SIG-M5 treated with dmso at 0.1 percent for 504 hours (cell line): Measurements from ENCODE around the gene CLEC2D.
"Not testable (repeated sequence)": the region's sequence is repeated elsewhere in the genome, so short reads cannot be mapped to it uniquely, and the experiment has no call there.

Source experiments
- DNase-seq: peaks from one replicate; lab custom pipeline; 2025; ENCODE audit not compliant: unreplicated experiment; lab: John Stamatoyannopoulos, UW

The CLEC2D gene

DNA sequence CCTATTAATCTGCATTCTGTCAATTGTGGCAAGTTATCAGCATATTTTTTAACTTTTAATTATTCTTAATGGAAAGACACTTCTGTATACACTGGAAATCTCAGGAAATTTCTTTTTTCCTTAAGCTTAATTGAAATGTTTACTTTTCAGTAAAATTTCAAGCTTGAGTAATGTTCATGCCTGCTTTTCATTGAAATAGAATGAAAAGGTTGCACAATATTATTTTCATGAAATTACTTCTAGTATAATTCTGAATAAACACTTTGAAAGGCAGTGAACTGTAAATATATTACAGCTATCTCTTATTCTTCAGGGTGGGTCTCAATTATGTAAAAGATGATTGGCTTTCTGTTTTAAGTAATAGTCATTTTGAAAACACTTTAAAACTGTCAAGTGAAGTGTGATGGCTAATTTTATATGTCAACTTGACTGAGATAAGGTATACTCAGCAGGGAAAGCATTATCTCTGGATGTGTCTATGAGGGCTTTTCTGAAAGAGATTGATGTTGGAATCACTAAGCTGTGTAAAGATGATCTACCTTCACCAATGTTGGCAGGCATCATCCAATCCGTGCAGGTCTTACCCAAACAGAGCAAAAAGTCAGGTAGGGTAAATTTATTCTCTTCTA, 29.9 kb downstream of the CLEC2D start:
- no peak for DNase-seq

GRCh38 chr12:9699898-9700605, 30.5 kb downstream of the CLEC2D start:
- DNase-seq: no peak

DNA sequence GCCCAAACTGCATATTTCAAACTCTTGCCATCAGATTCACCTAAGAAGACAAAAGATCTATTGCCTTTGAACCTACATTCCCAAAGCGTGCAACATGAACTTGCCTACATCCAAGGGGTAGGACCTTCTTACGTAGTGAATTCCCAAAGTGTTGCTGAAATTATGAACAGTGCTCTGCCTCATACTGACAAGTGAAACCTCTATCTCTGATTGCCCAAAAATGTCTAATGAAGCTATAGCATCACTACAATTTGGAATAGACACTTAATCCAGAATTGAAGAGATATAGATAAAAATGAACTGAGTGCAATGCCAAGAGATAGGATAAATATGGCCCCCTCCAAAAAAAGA, 31.1 kb downstream of the CLEC2D start:
- DNase-seq: no peak

- no peak for DNase-seq
These were observed 32.1 kb downstream of the CLEC2D start for GRCh38 chr12:9701380-9702154.

DNA sequence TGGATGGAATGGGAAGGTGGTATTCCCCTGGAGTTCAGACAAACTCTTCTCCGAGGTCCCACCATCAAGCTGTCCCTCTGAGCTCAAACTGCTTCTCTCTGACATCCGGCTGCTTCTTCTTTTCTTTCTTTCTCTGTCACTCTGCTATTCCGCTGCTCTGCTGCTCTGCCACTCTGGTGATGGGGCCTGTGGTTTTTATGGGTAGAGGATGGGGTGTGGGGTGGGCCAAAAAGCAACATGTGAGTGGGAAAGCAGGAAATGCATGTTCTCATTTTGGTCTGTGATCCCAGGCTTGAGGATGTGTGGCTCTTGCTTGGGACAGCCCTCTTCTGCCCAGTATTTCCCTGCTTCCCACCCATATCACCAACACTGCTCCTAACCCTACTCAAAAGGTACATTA, 32.7 kb downstream of the CLEC2D start:
- peak; percentile 9 for DNase-seq

GRCh38 chr12:9704561-9704960, 35.0 kb downstream of the CLEC2D start:
- not testable (repeated sequence) for DNase-seq

DNA sequence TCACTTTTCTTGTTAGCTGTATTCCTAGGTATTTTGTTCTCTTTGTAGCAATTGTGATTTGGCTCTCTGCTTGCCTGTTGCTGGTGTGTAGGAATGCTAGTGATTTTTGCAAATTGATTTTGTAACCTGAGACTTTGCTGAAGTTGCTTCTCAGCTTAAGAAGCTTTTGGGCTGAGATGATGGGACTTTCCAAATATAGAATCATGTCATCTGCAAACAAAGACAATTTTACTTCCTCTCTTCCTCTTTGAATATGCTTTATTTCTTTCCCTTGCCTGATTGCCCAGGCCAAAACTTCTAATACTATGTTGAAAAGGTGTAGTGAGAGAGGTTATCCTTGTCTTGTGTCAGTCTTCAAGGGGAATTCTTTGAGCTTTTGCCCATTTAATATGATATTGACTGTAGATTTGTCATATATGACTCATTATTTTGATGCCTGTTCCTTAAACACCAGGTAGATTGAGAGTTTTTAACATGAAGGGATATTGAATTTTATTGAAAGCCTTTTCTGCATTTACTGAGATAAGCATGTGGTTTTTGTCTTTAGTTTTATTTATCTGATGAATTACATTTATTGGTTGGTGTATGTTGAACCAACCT, 36.7 kb downstream of the CLEC2D start:
- DNase-seq: no peak

DNA sequence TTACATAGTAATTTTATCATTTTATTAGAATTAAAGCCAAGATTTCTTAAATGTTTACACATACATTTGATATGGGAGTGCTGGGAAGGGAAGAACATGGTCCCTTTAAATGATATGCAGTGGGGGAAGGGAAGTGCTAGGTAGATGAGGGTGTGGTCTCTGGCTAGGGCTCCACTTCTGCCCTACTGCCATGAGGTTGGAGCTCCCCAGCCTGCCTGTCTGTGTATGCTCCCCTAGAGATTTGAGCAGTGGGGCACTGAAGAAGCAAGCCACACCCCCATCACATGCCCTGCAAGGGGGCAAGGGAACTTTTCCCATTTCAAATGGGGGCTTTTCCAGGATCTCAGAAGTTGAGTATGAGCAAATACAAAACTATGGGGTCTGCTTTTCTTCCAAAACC, 37.8 kb downstream of the CLEC2D start:
- no peak for DNase-seq

GRCh38 chr12:9707864-9708808, 38.6 kb downstream of the CLEC2D start:
- peak; percentile 56 for DNase-seq

- no peak for DNase-seq
These were observed 39.3 kb downstream of the CLEC2D start for GRCh38 chr12:9708853-9709252.

DNA sequence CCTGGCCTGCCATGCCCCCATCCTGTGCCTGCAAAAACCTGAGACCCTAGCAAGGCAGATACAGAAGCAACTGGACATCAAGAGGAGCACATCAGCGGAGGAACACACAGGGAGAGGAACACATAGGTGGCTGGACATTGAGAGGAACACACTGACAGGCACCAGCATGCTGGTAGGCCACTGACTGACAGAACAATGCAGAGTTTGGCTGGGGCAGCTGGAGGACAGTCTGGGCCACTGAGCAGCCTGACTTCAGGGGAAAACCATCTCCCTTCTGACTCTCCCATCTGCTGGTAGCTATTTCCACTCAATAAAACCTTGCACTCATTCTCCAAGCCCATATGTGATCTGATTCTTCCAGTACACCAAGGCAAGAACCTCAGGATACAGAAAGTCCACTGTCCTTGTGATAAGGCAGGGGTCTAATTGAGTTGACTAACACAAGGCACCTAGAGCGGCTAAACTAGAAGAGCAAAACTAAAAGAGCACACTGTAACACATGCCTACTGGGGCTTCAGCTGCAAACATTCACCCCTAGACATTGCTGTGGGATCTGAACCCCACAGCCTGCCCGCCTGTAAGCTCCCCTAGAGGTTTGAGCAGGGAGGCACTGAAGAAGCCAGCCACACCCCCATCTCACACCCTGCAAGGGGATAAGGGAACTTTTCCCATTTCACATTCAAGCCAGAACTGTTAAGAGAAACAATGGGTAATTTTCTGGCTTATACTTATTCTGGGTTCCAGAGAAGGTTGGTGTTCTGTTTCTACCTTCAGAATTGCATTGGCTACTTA, 41.3 kb downstream of the CLEC2D start:
- no peak for DNase-seq

DNA sequence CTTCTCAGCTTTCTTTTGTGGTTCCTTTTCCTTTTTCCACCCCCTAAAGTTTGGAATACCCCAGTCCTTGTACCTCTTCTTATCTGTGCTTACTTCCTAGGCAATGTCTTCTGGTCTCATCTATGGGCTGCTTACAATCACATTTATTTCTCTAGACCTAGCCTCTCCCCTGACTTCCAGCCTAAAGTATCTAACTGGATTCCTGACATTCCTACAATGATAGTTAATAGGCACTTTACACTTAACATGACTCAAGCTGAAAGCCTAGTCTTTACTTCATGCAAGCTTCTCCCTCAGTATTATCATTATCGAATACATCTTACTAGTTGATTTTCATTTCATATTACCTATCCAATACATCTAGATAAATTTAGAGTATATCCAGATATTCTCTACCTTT, 42.2 kb downstream of the CLEC2D start:
- no peak for DNase-seq

- not testable (repeated sequence) for DNase-seq
These were observed 43.6 kb downstream of the CLEC2D start for GRCh38 chr12:9713032-9713558.

DNA sequence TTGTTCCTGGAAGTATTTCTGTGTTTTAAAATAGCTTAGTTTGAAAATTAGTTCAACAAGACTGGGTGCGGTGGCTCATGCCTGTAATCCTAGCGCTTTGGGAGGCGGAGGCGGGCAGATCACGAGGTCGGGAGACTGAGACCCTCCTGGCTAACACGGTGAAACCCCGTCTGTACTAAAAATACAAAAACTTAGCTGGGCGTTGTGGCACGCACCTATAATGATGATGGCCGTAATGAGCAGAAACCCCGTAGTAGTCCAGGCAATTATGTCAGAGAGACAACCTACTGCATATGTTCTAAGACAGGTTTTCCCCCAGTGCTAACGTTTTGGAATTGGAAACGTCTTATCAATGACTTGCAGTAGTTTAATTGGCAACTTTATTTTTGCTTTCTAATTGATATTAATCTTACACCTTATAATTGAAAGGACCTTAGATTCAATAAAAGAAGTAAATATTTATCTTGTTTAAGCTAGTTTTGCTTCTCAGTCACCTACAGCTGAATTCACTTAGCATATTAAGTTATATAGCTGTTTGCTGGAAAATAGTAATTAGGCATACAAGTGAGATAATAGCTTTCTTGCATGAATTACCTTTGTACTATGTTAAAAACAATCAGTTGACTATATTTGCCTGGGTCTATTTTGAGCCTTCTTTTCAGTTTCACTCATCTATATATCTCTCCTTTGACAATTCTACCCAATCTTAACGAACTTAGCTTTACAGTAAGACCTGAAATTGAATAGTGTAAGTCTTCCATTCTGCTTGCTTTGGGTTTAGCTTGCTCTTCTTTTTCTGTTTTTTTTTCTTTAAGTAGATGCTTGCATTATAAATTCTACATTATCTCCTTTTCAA, 47.8 kb downstream of the CLEC2D start:
- no peak for DNase-seq

DNA sequence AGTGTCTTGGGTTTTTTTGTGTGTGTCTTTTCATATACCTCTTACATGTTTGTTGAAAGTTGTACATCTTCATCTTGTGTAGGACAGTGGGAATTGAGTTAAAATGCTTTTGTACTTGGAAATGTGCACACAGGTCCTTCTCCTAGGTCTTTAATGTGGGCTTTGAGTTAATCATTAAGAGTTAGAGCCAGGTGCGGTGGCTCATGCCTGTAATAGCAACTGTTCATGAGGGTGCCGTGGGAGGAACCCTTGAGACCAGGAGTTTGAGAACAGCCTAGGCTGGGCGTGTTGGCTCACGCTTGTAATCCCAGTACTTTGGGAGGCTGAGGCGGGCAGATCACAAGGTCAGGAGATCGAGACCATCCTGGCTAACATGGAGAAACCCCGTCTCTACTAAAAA, 49.5 kb downstream of the CLEC2D start:
- DNase-seq: no peak

- DNase-seq: no peak
These were observed 50.3 kb downstream of the CLEC2D start for GRCh38 chr12:9719790-9720189.

DNA sequence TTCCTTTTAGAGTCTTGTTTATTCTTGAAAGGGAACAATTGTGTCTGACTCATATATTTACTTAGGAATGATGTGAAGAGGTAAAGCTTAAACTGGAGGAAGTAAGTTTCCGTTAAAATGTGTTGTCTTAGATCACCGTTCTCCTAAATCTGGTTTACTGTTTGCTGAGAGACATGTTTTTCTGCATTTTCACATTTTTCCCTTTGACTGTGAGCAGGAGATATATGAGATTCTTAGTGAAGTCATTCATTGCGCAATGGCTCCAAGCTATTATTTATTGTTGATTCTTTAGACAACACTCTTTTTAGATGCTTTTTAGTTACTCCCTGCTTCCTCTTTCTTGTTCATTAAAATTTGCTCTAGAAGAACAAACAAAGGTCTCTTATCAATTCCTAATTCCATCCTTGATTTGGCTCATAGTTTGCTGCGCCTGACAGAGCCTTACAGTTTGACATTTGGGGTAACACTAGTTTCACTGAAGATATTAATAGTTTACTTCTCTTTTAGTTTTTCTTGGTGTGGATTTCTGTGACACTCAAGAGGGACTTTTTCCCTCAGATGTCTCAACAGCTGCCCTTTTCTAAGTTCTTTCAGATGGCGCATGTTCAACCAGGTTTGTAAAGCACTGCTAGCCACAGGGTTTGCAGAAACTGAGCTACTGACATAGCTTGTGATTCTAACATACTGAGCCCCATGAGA, 52.0 kb downstream of the CLEC2D start:
- peak; percentile 83 for DNase-seq

- no peak for DNase-seq
These were observed 54.5 kb downstream of the CLEC2D start for GRCh38 chr12:9724023-9724422.
